Measurements from ENCODE around the gene RIMBP2.

Gene RIMBP2

GRCh38 chr12:130460611-130461446 lies 255.3 kb downstream of the RIMBP2 start:
- no peak for DNase-seq (ENCODE audit: low read depth)

DNA sequence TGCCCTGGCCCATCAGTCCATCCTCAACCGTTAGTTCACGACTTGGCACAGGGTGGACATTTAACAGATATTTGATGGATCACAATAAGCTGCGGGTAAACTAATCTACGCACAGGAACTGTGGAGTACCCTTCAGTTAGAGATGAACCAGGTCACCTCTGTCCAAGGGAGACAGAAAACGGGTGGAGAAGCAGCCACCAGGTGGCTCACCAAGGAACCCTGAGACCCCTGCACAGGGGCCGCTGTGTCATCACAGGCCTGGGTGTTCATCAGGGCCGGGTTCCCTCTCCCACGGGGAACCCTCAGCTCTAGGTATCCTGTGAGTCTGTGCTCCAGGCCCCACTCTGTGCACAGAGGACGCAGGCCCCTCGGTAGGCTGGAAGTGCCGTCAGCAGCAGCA lies 256.2 kb downstream of the RIMBP2 start:
- no peak for DNase-seq (ENCODE audit: low read depth)

DNA sequence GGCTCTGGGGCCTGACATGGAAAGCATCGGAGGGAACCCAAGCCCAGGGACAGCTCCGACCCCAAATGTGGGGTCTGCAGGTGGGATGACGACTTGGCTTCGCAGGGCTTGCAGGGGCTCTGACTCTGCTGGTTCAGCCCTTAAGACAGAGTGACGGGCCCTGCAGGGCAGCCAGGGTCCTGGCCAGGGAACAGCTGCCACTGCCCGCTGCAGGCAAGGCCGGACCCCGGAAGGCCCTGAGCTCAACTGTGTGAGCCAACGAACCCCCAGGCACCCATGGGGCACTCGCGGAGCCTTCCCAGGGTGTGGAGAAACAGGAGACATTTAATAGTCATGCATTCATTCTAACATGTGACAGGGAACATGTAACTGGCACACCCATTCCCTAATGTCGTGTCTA lies 257.8 kb downstream of the RIMBP2 start:
- no peak for DNase-seq (ENCODE audit: low read depth)

GRCh38 chr12:130457215-130457614 lies 258.9 kb downstream of the RIMBP2 start:
- no peak for DNase-seq (ENCODE audit: low read depth)

- no peak for DNase-seq (ENCODE audit: low read depth)
Observed at GRCh38 chr12:130456375-130457199, 259.5 kb downstream of the RIMBP2 start.

DNA sequence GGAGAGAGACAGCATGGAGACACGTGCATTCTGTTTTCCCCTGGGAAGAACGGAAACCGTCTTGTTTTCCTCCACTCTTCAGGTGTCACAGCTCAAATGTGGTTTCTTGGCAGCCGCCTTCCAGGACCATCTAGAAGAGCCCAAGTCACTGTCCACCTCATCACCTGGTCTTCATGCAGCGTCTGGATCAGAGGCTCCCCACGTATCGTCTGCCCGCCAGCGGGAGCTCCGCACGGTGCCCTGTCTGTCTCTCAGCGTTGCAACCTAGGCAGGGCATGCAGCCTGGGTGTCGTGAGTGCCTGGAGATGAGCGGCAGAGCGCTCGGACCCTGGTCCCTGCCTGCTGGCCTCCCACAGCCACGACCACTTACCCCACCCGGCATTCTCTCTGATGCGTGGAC lies 260.9 kb downstream of the RIMBP2 start:
- DNase-seq (ENCODE audit: low read depth), result no peak

DNA sequence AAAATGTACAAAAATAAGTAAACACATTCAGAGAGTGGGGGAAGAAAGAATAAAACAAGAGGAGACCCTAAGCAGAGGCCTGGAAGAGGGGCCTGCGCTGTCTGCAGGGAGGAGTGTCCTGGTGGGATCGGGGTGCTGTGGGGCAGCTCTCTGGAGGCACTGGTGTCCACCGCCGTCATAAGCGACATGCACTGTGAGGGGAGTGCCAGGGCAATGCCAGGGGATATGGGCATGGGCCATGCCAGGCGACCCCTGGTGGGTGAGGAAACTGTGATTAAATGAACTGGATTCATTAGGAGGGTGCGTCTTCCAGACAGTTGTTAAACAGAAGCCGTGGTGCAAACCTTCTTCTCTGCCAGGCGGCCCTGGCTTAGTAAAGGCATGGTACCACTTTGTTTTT lies 261.8 kb downstream of the RIMBP2 start:
- no peak for DNase-seq (ENCODE audit: low read depth)

DNA sequence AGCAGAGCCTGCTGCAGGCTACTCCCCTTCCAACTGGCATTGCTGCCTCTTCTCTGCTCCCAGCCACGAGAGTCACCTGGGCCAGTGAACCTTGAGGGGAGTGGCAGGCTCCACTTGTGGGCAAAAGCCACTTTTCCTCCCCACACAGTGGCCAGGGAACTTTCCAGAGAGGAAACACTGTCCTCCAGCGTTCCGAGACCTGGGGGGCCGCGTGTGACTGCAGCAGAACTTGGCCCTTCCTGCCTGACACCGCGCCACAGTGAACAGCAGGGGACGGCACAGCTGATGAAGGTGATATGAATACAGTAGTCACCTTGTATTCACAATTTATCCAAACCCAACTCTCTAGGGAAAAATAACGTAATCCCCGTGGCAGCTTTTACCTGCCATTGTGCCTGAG lies 263.6 kb downstream of the RIMBP2 start:
- DNase-seq (ENCODE audit: low read depth), result no peak

DNA sequence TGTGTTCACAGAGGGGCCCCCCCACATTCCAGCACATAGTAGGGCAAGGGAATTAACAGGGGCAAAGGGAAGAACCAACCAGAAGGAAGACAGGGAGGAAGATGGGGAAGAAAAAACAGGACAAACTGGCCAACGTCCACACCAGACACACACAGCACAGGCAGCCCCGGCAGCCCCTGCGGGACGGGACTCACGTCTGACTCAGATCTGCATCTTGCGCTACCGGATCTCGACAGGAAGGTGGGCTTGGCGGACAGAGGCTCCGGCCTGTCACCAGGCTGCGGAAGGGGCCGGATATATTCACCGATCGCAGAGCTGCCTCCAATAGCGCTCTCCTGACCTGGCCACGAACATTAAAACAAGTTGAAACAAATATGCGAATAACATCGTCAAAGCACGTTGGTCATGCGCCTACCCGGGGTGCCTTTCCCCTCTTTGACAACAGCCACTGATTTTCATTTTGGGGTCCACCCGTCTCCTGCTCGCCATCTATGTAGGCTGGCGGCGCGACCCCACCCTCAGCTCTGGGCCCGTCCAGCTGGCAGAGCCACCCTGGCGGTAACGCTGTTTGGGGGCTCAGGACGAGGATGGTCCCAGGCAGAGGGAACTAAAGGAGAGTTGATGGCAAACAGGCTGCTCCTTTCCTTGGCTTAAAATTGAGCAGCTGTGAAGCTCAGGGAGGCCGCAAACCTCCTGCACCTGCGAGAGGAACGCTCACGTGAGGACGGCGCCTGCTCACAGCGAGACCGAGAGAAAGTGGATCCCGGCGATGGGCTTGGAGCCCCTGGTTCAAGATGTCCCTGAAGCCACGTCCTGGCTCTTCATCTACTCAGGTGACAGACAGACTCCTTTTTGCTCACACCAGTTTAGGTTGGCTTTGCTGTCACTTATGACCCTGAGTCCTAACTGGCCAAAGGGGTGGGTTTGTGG lies 264.8 kb downstream of the RIMBP2 start:
- no peak for DNase-seq (ENCODE audit: low read depth)

DNA sequence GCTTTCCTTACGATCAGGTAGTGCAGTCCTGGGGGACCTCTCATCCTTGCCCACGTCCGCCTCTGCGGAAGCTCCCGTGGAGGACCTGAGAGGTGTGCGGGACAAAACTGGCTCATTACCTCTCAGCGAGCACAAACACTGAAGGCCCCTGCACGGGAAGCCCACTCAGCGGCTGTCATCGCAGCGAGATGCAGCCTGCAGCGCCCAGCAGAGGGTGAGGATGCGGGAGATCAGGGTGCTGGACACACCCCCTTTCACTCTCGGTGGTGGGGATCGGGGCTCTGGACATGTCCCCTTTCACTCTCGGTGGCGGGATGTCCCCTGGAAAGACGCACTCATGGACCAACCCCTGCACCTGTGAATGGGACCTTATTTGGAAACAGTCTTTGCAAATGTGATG lies 266.8 kb downstream of the RIMBP2 start:
- no peak for DNase-seq (ENCODE audit: low read depth)

GRCh38 chr12:130448044-130448821 lies 267.9 kb downstream of the RIMBP2 start:
- DNase-seq (ENCODE audit: low read depth), result no peak

GRCh38 chr12:130447655-130447965 lies 268.5 kb downstream of the RIMBP2 start:
- no peak for DNase-seq (ENCODE audit: low read depth)

DNA sequence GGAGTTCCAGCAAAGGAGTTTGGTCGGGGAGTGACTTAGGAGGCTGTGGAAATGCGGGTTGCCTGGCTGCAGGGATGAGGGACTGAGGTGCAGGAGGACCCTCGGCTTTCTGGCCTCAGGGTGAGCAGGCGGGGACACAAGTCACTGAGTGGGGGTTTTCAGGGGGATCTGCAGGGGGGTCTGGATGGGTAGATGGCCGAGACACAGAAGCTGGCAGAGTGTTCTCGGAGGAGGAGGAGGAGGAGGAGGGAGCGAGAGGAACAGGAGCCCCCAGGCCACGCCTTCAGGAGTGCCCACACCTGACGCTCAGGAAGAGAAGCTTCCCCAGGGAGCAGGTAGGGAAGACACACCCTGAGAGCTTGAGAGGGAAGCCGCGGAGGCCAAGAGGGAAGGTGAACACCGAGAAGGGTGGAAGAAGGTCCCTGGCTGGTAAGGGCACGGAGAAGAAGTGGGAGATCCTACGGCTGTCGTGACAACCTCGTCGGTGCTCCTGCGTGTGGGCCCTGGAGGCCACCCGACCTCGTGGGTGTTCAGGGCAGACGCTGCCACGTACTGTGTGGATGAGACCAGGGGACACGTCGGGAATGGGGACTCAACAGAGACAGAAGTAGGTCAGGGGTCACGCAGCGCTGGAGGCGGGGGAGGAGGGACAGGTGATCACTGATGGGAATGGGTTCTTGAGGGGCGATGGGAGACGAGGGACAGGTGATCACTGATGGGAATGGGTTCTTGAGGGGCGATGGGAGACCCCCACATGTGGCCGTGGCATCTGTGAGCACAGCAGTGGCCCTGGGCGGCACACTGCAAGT lies 269.0 kb downstream of the RIMBP2 start:
- DNase-seq (ENCODE audit: low read depth), result no peak

- no peak for DNase-seq (ENCODE audit: low read depth)
Observed at GRCh38 chr12:130444986-130445385, 271.1 kb downstream of the RIMBP2 start.

DNA sequence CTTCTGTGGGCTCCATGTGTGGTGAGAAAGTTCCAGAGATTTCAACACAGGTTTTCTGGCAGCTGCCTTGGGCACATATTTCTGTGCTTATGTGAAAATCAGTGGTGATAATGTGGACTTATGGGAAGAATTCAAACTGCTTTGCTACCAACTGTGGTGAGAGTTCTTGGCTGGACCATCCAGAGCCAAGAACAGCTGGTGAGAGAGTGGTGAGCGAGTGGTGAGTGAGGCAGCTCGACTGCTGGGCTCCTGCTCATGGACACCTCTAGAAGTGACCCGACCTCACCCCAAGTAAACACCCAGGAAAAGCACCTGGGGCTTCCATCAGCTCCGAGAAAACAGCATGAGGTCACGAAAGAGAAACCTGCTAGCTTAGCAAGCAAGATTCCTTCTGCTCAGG lies 272.0 kb downstream of the RIMBP2 start:
- DNase-seq (ENCODE audit: low read depth), result no peak

- DNase-seq (ENCODE audit: low read depth), result no peak
Observed at GRCh38 chr12:130441771-130442760, 274.0 kb downstream of the RIMBP2 start.

GRCh38 chr12:130440411-130441080 lies 275.6 kb downstream of the RIMBP2 start:
- no peak for DNase-seq (ENCODE audit: low read depth)

DNA sequence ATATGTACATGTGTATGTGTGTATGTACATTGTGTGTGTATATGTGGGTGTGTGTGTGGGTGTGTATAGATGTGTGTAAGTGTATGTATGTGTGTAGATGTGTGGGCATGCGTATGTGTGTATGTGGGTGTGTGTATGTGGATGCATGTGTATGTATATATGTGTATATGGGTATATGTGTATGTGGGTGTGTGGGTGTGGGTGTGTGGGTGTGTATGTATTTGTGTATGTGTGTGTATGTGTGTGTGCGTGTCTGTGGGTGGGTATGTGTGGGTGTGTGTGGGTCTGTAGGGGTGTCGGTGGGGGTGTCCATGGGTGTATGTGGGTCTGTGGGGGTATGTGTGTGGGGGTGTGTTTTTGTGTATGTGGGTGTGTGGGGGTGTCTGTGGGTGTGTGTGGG lies 276.8 kb downstream of the RIMBP2 start:
- no peak for DNase-seq (ENCODE audit: low read depth)

GRCh38 chr12:130438711-130439110 lies 277.4 kb downstream of the RIMBP2 start:
- no peak for DNase-seq (ENCODE audit: low read depth)

All from amniotic epithelial cell (primary cell).